HFF-Myc (cell line): ENCODE measurements around the gene UNC80.

Experiments used
- DNase-seq: peaks from one replicate; pipeline ENCODE4 v3.0.0-alpha.2; 2011; ENCODE audit warnings: low read depth; ENCODE audit errors: extremely low read depth
- H3K4me3 ChIP-seq: replicated peaks from 2 replicates; pipeline ENCODE4 v1.5.1; 2011; ENCODE audit warnings: low read depth, mild to moderate bottlenecking, control low read depth, low read length
- CTCF ChIP-seq: IDR thresholded peaks from 2 replicates; pipeline ENCODE4 v1.5.1; 2012; ENCODE audit warnings: mild to moderate bottlenecking, low read depth, low read length, control low read depth; ENCODE audit errors: missing control alignments

The UNC80 gene

GRCh38 chr2:209977386-209978239 lies 206.0 kb downstream of the UNC80 start:
- no peak for TF ChIP-seq CTCF
- peak; percentile 9 for DNase-seq
- H3K4me3 ChIP-seq: no peak overlapping the region

GRCh38 chr2:209984291-209984690 lies 212.7 kb downstream of the UNC80 start:
- DNase-seq: no peak
- TF ChIP-seq CTCF: no peak
- no peak overlapping the region for H3K4me3 ChIP-seq

- TF ChIP-seq CTCF: no peak
- DNase-seq: no peak
- H3K4me3 ChIP-seq: no peak overlapping the region
Observed at GRCh38 chr2:209985874-209986273, 214.2 kb downstream of the UNC80 start.

- no peak for TF ChIP-seq CTCF
- no peak overlapping the region for H3K4me3 ChIP-seq
- DNase-seq: no peak
Observed at GRCh38 chr2:209986415-209986814, 214.8 kb downstream of the UNC80 start.

- no peak for TF ChIP-seq CTCF
- no peak for DNase-seq
- H3K4me3 ChIP-seq: no peak overlapping the region
Observed at GRCh38 chr2:209988010-209988409, 216.4 kb downstream of the UNC80 start.

GRCh38 chr2:209990838-209991237 lies 219.2 kb downstream of the UNC80 start:
- H3K4me3 ChIP-seq: no peak overlapping the region
- TF ChIP-seq CTCF: no peak
- DNase-seq: no peak
